Measurements from ENCODE around the gene C11orf71.

Gene C11orf71

GRCh38 chr11:114400216-114400914 is at the start of gene C11orf71, which contains the start of gene RBM7:
Gene C11orf71 (minus strand): TSS chr11:114400511. CDS start chr11:114400331, 180 bp downstream.
Gene RBM7 (plus strand): TSS chr11:114400666. CDS start chr11:114400672, 6 bp downstream.
- peak; percentile 94 to 96 for DNase-seq (ENCODE audit: low read depth in 2 of 2, low spot score in 1 of 2)

GRCh38 chr11:114449845-114450244 is 49.5 kb upstream of the C11orf71 start:
- DNase-seq (ENCODE audit: low read depth in 2 of 2, low spot score in 1 of 2) = no peak

GRCh38 chr11:114448749-114449482 is 48.6 kb upstream of the C11orf71 start:
- no peak for DNase-seq (ENCODE audit: low read depth in 2 of 2, low spot score in 1 of 2)

- DNase-seq (ENCODE audit: low read depth in 2 of 2, low spot score in 1 of 2) = no peak
Observed at GRCh38 chr11:114447892-114448291, 47.6 kb upstream of the C11orf71 start.

GRCh38 chr11:114447444-114447843 is 47.1 kb upstream of the C11orf71 start:
- DNase-seq (ENCODE audit: low read depth in 2 of 2, low spot score in 1 of 2) = no peak

GRCh38 chr11:114442536-114442935 is 42.2 kb upstream of the C11orf71 start:
- no peak for DNase-seq (ENCODE audit: low read depth in 2 of 2, low spot score in 1 of 2)

- no peak for DNase-seq (ENCODE audit: low read depth in 2 of 2, low spot score in 1 of 2)
Observed at GRCh38 chr11:114441921-114442320, 41.6 kb upstream of the C11orf71 start.

GRCh38 chr11:114440971-114441763 is 40.9 kb upstream of the C11orf71 start:
- DNase-seq (ENCODE audit: low read depth in 2 of 2, low spot score in 1 of 2) = no peak

- no peak for DNase-seq (ENCODE audit: low read depth in 2 of 2, low spot score in 1 of 2)
Observed at GRCh38 chr11:114440121-114440860, 40.0 kb upstream of the C11orf71 start.

GRCh38 chr11:114439229-114440120 is 39.2 kb upstream of the C11orf71 start, which contains the start of gene REXO2:
Gene REXO2 (plus strand): TSS chr11:114439467. CDS start chr11:114439529, 62 bp downstream.
- DNase-seq (ENCODE audit: low read depth in 2 of 2, low spot score in 1 of 2) = peak; percentile 87 to 89

- DNase-seq (ENCODE audit: low read depth in 2 of 2, low spot score in 1 of 2) = no peak
Observed at GRCh38 chr11:114438303-114438702, 38.0 kb upstream of the C11orf71 start.

GRCh38 chr11:114433376-114433775 is 33.1 kb upstream of the C11orf71 start:
- no peak for DNase-seq (ENCODE audit: low read depth in 2 of 2, low spot score in 1 of 2)

GRCh38 chr11:114432893-114433292 is 32.6 kb upstream of the C11orf71 start:
- no peak for DNase-seq (ENCODE audit: low read depth in 2 of 2, low spot score in 1 of 2)

- no peak for DNase-seq (ENCODE audit: low read depth in 2 of 2, low spot score in 1 of 2)
Observed at GRCh38 chr11:114430290-114430689, 30.0 kb upstream of the C11orf71 start.

- no peak for DNase-seq (ENCODE audit: low read depth in 2 of 2, low spot score in 1 of 2)
Observed at GRCh38 chr11:114426280-114426679, 26.0 kb upstream of the C11orf71 start.

GRCh38 chr11:114416441-114416961 is 16.2 kb upstream of the C11orf71 start:
- no peak for DNase-seq (ENCODE audit: low read depth in 2 of 2, low spot score in 1 of 2)

GRCh38 chr11:114413958-114414357 is 13.6 kb upstream of the C11orf71 start:
- no peak for DNase-seq (ENCODE audit: low read depth in 2 of 2, low spot score in 1 of 2)

- DNase-seq (ENCODE audit: low read depth in 2 of 2, low spot score in 1 of 2) = no peak
Observed at GRCh38 chr11:114412946-114413345, 12.6 kb upstream of the C11orf71 start.

GRCh38 chr11:114401311-114401710 is 1.0 kb upstream of the C11orf71 start:
- DNase-seq (ENCODE audit: low read depth in 2 of 2, low spot score in 1 of 2) = no peak

- DNase-seq (ENCODE audit: low read depth in 2 of 2, low spot score in 1 of 2) = no peak
Observed at GRCh38 chr11:114400915-114401223, 558 bp upstream of the C11orf71 start.
